Activated T-helper 1 cell treated with anti-CD3 and anti-CD28 coated beads, Interleukin-12 subunit alpha, Interleukin-12 subunit beta, Interleukin-2, Interleukin-4 antibody, amounts not matched to agents 30 ng/mL and 10 ng/mL and 1 ng/mL, durations not matched to agents 14 hours and 24 hours and 36 hours (primary cell): Measurements from ENCODE around the gene CCDC8. TPM values are rescaled to one million over a fixed set of nuclear protein-coding genes. Genes with fewer than 3 reads are reported as not detected.
"Not testable (repeated sequence)": the region's sequence is repeated elsewhere in the genome, so short reads cannot be mapped to it uniquely, and the experiment has no call there.

Experiments used
- DNase-seq: peaks from one replicate; pipeline ENCODE4 v3.0.0; 2021; ENCODE audit warnings: low spot score
- H3K27ac Mint-ChIP-seq: one replicate; pipeline ENCODE4 v1.8.0; 2021; ENCODE audit warnings: mild to moderate bottlenecking, mixed read lengths
- H3K27me3 Mint-ChIP-seq: one replicate; pipeline ENCODE4 v1.8.0; 2022; ENCODE audit warnings: mild to moderate bottlenecking, moderate library complexity, mixed read lengths; ENCODE audit not compliant: insufficient read depth
- H3K36me3 Mint-ChIP-seq: one replicate; pipeline ENCODE4 v1.8.0; 2021; ENCODE audit warnings: low read depth, mixed read lengths
- H3K4me1 Mint-ChIP-seq: one replicate; pipeline ENCODE4 v1.8.0; 2021; ENCODE audit warnings: low read depth, mixed read lengths
- H3K4me3 Mint-ChIP-seq: one replicate; pipeline ENCODE4 v1.8.0; 2021; ENCODE audit warnings: mild to moderate bottlenecking, moderate library complexity, mixed read lengths
- H3K9me3 Mint-ChIP-seq: one replicate; pipeline ENCODE4 v1.8.0; 2021; ENCODE audit warnings: mixed read lengths
- intact Hi-C: fragments of 100-400 bp; cut with micrococcal nuclease; formaldehyde crosslinking; loops from one replicate; pipeline ENCODE4 v1.15.1; 2024
- total RNA-seq: library from RNA; stranded (reverse); gene quantifications from 2 replicates; pipeline ENCODE4 v1.2.3, GENCODE V29; 2022

CCDC8 gene
- total RNA-seq, 1 donor from 2014 or later, result not detected

GRCh38 chr19:46426035-46426505 is 12.7 kb upstream of the CCDC8 start:
- H3K27ac Mint-ChIP-seq, result no peak overlapping the region

GRCh38 chr19:46423188-46423587 is 9.8 kb upstream of the CCDC8 start:
- DNase-seq, result no peak
- H3K9me3 Mint-ChIP-seq, result no peaks in the 10 kb centered on the region
- intact Hi-C loops, result loop anchor here (10.0 kb wide), 1 partner anchor 338 kb away; no protein-coding TSS in a partner anchor
- H3K4me1 Mint-ChIP-seq, result peaks cover 19% of the 10 kb centered on the region
- peaks cover 49% of the 10 kb centered on the region for H3K27me3 Mint-ChIP-seq
- H3K27ac Mint-ChIP-seq, result no peak overlapping the region
- H3K4me3 Mint-ChIP-seq, result no peak overlapping the region
- no peaks in the 10 kb centered on the region for H3K36me3 Mint-ChIP-seq

More at GRCh38 chr19:46426035-46426505, 12.7 kb upstream of the CCDC8 start:
- Mint-ChIP-seq H3K36me3 (no peaks in the 10 kb centered on the region), H3K4me1 (peaks cover 38% of the 10 kb centered on the region), H3K27me3 (peaks cover 68% of the 10 kb centered on the region), H3K4me3 (no peak overlapping the region), H3K9me3 (no peaks in the 10 kb centered on the region)
- intact Hi-C loops, result loop anchor here (2.0 to 10.0 kb wide), 2 partner anchors 21 to 341 kb away; no protein-coding TSS in a partner anchor
- no peak for DNase-seq

- Mint-ChIP-seq H3K36me3 (no peaks in the 10 kb centered on the region), H3K27ac (no peak overlapping the region), H3K4me3 (no peak overlapping the region), H3K4me1 (peaks cover 11% of the 10 kb centered on the region), H3K9me3 (no peaks in the 10 kb centered on the region), H3K27me3 (peaks cover 46% of the 10 kb centered on the region)
- no peak for DNase-seq
- intact Hi-C loops, result loop anchor here (10.0 kb wide), 1 partner anchor 338 kb away; no protein-coding TSS in a partner anchor
Measured at GRCh38 chr19:46422344-46422743, 9.0 kb upstream of the CCDC8 start.

GRCh38 chr19:46420056-46420455 is 6.7 kb upstream of the CCDC8 start:
- H3K27ac Mint-ChIP-seq, result no peak overlapping the region
- H3K4me3 Mint-ChIP-seq, result no peak overlapping the region
- H3K4me1 Mint-ChIP-seq, result no peaks in the 10 kb centered on the region
- H3K9me3 Mint-ChIP-seq, result no peaks in the 10 kb centered on the region
- H3K27me3 Mint-ChIP-seq, result peaks cover 45% of the 10 kb centered on the region
- H3K36me3 Mint-ChIP-seq, result no peaks in the 10 kb centered on the region
- no peak for DNase-seq
- intact Hi-C loops, result loop anchor here (10.0 kb wide), 1 partner anchor 335 kb away; no protein-coding TSS in a partner anchor

- H3K27me3 Mint-ChIP-seq, result peaks cover 52% of the 10 kb centered on the region
- H3K9me3 Mint-ChIP-seq, DNase-seq, H3K36me3 Mint-ChIP-seq, H3K27ac Mint-ChIP-seq, intact Hi-C loops, H3K4me1 Mint-ChIP-seq, H3K4me3 Mint-ChIP-seq: not testable (repeated sequence)
Measured at GRCh38 chr19:46415804-46416709, 2.7 kb upstream of the CCDC8 start.

GRCh38 chr19:46414899-46415298 is 1.5 kb upstream of the CCDC8 start:
- H3K4me1 Mint-ChIP-seq, DNase-seq, intact Hi-C loops, H3K27ac Mint-ChIP-seq, H3K9me3 Mint-ChIP-seq, H3K36me3 Mint-ChIP-seq, H3K4me3 Mint-ChIP-seq: not testable (repeated sequence)
- peaks cover 60% of the 10 kb centered on the region for H3K27me3 Mint-ChIP-seq

- no peaks in the 10 kb centered on the region for H3K36me3 Mint-ChIP-seq
- H3K4me3 Mint-ChIP-seq, result no peak overlapping the region
- DNase-seq, result no peak
- H3K4me1 Mint-ChIP-seq, result peaks cover 6% of the 10 kb centered on the region
- no peak overlapping the region for H3K27ac Mint-ChIP-seq
- peaks cover 67% of the 10 kb centered on the region for H3K27me3 Mint-ChIP-seq
- no peaks in the 10 kb centered on the region for H3K9me3 Mint-ChIP-seq
- intact Hi-C loops, result no loop called here
Measured at GRCh38 chr19:46412650-46413261, 608 bp downstream of the CCDC8 start.

- H3K36me3 Mint-ChIP-seq, result no peaks in the 10 kb centered on the region
- H3K27ac Mint-ChIP-seq, result no peak overlapping the region
- no peak overlapping the region for H3K4me3 Mint-ChIP-seq
- peaks cover 68% of the 10 kb centered on the region for H3K27me3 Mint-ChIP-seq
- H3K9me3 Mint-ChIP-seq, result no peaks in the 10 kb centered on the region
- intact Hi-C loops, result no loop called here
- no peak for DNase-seq
- H3K4me1 Mint-ChIP-seq, result peaks cover 6% of the 10 kb centered on the region
Measured at GRCh38 chr19:46411925-46412649, 1.3 kb downstream of the CCDC8 start.

- Mint-ChIP-seq H3K4me3 (no peak overlapping the region), H3K9me3 (no peaks in the 10 kb centered on the region), H3K36me3 (no peaks in the 10 kb centered on the region), H3K4me1 (peaks cover 6% of the 10 kb centered on the region), H3K27ac (no peak overlapping the region), H3K27me3 (peaks cover 69% of the 10 kb centered on the region)
- intact Hi-C loops, result no loop called here
- no peak for DNase-seq
Measured at GRCh38 chr19:46411088-46411924, 2.1 kb downstream of the CCDC8 start.

GRCh38 chr19:46410205-46411087 is 2.9 kb downstream of the CCDC8 start:
- Mint-ChIP-seq H3K4me3 (no peak overlapping the region), H3K36me3 (no peaks in the 10 kb centered on the region), H3K27me3 (peaks cover 68% of the 10 kb centered on the region), H3K27ac (no peak overlapping the region), H3K4me1 (peaks cover 6% of the 10 kb centered on the region), H3K9me3 (no peaks in the 10 kb centered on the region)
- DNase-seq, result no peak
- intact Hi-C loops, result no loop called here

- peaks cover 6% of the 10 kb centered on the region for H3K4me1 Mint-ChIP-seq
- intact Hi-C loops, result no loop called here
- no peak for DNase-seq
- H3K36me3 Mint-ChIP-seq, result no peaks in the 10 kb centered on the region
- no peak overlapping the region for H3K4me3 Mint-ChIP-seq
- no peaks in the 10 kb centered on the region for H3K9me3 Mint-ChIP-seq
- peaks cover 69% of the 10 kb centered on the region for H3K27me3 Mint-ChIP-seq
- no peak overlapping the region for H3K27ac Mint-ChIP-seq
Measured at GRCh38 chr19:46409191-46409590, 4.2 kb downstream of the CCDC8 start.
